Measurements from ENCODE around the gene CLDN4.
A peak's percentile ranks its signal among the peaks of the same experiment; 100 is the strongest.

Gene CLDN4

GRCh38 chr7:73827567-73828106 is 3.2 kb upstream of the CLDN4 start:
- DNase-seq (ENCODE audit: low spot score): no peak

GRCh38 chr7:73828107-73828803 is 2.5 kb upstream of the CLDN4 start:
- TF ChIP-seq CTCF (IDR thresholded peaks at IDR 0.05): no peak
- H3K27ac ChIP-seq: no peak overlapping the region
- H3K4me3 ChIP-seq: no peak overlapping the region
- DNase-seq (ENCODE audit: low spot score): no peak

More at GRCh38 chr7:73827567-73828106, 3.2 kb upstream of the CLDN4 start:
- TF ChIP-seq CTCF (IDR thresholded peaks at IDR 0.05): no peak
- no peak overlapping the region for H3K4me3 ChIP-seq
- H3K27ac ChIP-seq: peak overlapping the region in 1 of 2 donors; percentile 26

- no peak for DNase-seq (ENCODE audit: low spot score)
- no peak for TF ChIP-seq CTCF (IDR thresholded peaks at IDR 0.05)
- Histone ChIP-seq H3K4me3 (no peak overlapping the region), H3K27ac (no peak overlapping the region)
Measured at GRCh38 chr7:73828972-73829371, 1.8 kb upstream of the CLDN4 start.

- no peak for TF ChIP-seq CTCF (IDR thresholded peaks at IDR 0.05)
- H3K27ac ChIP-seq: no peak overlapping the region
- H3K4me3 ChIP-seq: no peak overlapping the region
- DNase-seq (ENCODE audit: low spot score): no peak
Measured at GRCh38 chr7:73829505-73829904, 1.3 kb upstream of the CLDN4 start.

GRCh38 chr7:73829921-73830680 is 695 bp upstream of the CLDN4 start:
- no peak overlapping the region for H3K4me3 ChIP-seq
- TF ChIP-seq CTCF (IDR thresholded peaks at IDR 0.05): no peak
- no peak overlapping the region for H3K27ac ChIP-seq
- no peak for DNase-seq (ENCODE audit: low spot score)

- TF ChIP-seq CTCF (IDR thresholded peaks at IDR 0.05): no peak
- no peak for DNase-seq (ENCODE audit: low spot score)
- no peak overlapping the region for H3K4me3 ChIP-seq
- H3K27ac ChIP-seq: no peak overlapping the region
Measured at GRCh38 chr7:73831584-73831833, 713 bp downstream of the CLDN4 start.

Measured in coronary artery (tissue), 2 donors.